Middle frontal gyrus (tissue), 1 donor: ENCODE data around the gene RBM3.
A peak's percentile ranks its signal among the peaks of the same experiment; 100 is the strongest.
"Not testable (repeated sequence)": the region's sequence is repeated elsewhere in the genome, so short reads cannot be mapped to it uniquely, and the experiment has no call there.

Experiments
- DNase-seq: peaks from one replicate; pipeline ENCODE4 v3.0.0-alpha.2; 2015; ENCODE audit warnings: low spot score; ENCODE audit errors: extremely low spot score

Gene RBM3

DNA sequence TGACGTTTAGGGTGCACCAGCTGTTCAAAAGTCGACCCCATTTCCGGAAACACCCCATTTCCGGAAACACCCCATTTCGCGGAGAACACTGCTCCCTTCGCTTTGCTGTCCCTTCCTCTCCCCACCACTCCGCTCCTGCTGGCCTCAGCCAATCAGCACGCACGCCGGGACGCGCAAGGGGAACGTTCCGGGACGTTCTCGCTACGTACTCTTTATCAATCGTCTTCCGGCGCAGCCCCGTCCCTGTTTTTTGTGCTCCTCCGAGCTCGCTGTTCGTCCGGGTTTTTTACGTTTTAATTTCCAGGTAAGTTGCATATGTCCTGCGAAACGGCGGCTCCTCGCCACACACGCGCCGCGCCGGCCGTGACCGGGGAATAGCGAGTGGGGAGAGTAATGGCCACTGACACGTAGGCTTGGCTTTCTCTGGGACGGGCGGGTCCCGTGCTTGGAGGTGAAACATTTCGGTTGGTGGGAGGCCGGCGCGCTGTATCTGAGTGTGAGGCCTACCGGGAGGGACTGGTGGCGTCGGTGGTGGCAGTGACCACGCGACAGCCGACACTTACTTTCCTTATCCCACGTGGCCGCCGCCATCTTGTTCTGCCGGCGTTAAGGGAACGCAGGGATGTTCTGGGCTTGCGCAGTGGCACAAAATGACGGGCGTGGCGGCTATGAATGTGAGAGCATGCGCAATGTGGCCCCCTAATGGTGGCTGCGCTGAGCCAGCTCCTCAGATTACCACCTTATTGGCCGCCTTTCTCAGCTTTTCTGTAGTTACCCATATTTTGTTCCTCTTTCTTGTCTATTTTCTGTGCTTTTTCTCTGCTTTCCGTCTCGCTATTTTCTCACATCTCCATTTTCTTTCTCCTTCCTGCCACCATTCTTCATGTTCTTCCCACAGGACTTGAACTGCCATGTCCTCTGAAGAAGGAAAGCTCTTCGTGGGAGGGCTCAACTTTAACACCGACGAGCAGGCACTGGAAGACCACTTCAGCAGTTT, at the start of gene RBM3:
Gene RBM3 (plus strand): TSS at position 215 of the 997 bp plus-strand sequence. CDS start 697 bp downstream, at position 912.
- DNase-seq: peak; percentile 65

DNA sequence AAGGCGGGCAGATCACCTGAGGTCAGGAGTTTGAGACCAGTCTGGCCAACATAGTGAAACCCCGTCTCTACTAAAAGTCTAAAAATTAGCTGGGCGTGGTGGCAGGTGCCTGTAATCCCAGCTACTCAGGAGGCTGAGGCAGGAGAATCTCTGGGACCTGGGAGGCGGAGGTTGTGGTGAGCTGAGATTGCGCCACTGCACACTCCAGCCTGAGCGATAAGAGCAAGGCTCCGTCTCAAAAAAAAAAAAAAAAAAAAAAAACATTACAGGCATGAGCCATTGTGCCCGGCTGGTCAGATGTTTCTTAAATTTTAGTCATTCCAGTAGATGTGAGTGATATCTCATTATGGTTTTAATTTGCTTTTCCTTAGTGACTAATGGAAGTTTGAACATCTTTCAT, 48.4 kb upstream of the RBM3 start:
- DNase-seq: not testable (repeated sequence)

DNA sequence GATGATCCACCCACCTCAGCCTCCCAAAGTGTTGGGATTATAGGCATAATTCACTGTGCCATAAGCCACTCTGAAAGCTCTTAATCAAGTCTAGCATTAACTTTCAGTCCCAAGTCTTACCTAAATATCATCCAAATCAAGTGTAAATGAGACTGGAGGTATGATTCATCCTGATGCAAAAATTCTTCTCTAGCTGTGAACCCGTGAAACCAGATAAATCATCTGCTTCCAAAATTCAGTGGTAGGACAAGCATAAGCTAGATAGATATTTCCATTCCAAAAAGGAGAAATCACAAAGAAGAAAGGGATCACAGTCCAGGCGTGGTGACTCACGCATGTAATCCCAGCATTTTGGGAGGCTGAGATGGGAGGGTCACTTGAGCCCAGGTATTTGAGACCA, 43.5 kb upstream of the RBM3 start:
- no peak for DNase-seq

DNA sequence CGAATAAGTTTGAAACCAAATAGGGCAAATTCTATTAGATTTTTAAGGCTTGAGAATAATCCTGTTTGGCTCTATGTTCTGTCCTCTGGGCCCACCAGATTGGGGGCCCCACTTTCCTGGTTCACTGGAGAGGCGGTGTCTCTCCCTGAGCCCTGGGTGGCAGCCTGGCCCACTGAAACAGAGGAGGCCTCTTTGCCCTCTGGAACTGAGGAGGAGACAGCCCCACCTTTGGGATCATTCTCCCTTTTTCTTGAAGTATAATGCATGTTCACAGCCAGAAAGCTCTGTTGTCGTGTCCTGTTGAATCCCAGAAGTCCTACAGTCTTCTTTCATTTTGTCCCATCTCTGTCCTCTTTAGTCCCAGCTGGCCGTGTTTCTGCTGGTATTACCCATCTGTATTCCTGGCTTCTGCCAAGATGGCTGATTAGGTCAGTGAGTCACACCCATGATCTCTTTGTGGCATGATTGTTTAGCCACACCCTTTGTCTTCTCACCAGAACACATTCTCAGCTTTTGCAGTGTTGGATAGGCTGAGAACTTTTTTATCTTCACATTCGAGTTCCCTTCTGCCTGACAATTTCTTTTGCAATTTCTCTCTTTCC, 42.8 kb upstream of the RBM3 start:
- no peak for DNase-seq

DNA sequence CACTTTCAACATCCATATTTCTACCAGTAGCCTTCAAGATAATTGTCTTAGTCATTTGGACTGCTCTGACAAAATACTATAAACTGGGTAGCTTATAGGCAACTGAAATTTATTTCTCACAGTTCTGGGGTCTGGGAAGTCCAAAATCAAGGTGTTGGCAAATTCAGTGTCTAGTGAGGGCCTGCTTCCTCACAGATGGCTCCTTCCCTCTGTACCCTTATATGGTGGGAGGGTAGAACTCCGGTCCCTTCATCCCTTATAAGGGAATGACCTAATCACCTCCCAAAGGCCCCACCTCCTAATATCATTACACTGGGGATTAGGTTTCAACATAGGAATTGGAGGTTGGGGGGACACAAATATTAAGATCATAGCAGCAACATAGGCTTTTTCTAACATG, 42.1 kb upstream of the RBM3 start:
- DNase-seq: no peak

DNA sequence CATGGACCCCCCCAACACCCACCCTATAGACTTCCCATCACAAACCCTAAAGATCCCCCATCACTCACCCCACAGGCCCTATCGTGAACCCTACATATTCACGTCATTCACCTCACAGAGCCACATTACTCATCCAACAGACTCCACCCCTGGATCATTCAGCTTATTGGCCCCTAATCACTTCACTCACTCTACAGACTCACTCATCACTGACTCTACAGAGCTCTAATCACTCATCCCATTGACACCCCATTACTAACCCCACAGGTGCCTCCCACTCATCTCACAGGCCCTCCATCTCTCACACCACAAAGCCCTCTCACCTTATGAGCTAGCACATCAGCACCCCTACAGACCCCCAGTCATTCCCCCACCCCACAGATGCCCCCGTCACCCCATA, 41.1 kb upstream of the RBM3 start:
- DNase-seq: no peak

DNA sequence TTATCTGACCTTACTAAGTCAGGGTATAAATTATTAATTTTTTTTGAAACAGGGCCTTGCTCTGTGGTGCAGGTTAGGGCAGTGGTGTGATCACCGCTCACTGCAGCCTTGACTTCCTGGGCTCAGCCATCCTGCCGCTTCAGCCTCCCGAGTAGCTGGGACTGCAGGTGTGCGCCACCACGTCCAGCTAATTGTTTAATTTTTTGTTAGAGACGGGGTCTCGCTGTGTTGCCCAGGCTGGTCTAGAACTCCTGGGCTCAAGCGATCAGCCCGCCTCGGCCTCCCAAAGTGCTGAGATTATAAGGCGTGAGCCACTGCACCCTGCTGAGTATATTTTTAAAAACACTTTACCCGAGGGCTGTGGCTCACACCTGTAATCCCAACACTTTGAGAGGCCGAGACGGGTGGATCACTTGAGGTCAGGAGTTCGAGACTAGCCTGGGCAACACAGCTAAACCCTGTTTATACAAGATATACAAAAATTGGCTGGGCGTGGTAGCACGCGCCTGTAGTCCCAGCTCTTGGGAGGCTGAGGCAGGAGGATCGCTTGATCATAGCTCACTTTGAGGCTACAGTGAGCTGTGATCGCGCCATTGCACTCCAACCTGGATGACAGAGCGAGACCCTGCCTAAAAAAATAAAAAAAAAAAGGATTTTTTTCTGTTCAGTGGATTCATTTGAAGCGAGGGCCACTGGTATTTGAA, 35.5 kb upstream of the RBM3 start:
- no peak for DNase-seq

DNA sequence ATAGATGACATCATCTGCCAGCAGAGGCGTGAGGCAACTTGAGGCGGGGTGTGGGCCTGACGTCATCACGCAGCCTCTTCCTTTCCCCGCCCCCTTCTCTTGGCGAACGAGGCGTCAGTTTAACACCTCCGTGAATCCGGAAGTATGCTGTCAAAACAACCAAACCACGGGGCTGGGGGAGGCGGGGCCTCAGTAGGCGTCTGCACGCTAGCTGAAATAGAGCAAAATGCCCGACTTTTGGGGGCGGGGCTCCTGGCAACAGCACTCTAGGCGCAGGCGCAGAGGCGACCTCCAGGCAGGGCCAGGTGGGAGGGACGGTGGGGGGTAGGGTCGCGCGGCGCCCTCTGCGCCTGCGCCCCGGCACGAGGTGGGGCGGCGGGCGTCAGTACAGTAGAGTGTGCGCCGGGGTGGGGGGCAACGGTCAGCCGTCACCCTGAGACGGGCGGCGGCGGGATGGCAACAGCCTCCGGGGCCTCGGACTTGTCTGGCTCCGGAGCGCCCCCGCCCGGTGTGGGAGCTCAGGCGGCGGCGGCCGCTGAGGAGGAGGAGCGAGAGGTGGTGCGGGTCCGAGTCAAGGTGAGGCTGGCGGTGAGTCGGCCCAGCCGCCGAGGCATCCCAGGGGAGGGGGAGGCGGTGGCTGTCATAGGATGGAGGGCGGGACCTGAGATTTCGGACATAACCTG, 34.8 kb upstream of the RBM3 start, which contains the start of gene TBC1D25:
Gene TBC1D25 (plus strand): TSS at position 370 of the 683 bp plus-strand sequence. CDS start 84 bp downstream, at position 454.
- DNase-seq: peak; percentile 73

DNA sequence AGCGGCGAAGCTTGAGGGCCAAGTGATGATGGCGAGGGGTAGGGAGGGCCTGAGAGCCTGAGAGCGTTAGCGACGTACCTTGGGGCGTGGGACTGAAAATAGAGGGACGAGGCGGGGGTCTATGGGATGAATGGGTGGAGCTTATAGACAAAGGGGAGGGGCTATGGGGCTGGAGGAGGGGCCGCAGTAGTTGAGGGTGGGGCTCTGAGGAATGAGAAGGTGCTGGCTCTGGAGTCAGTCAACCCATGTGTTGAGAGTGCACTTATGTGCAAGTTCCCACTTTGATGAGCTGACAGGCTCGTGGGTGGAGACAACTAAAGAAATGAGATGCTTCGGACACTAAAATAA, 34.3 kb upstream of the RBM3 start:
- no peak for DNase-seq

DNA sequence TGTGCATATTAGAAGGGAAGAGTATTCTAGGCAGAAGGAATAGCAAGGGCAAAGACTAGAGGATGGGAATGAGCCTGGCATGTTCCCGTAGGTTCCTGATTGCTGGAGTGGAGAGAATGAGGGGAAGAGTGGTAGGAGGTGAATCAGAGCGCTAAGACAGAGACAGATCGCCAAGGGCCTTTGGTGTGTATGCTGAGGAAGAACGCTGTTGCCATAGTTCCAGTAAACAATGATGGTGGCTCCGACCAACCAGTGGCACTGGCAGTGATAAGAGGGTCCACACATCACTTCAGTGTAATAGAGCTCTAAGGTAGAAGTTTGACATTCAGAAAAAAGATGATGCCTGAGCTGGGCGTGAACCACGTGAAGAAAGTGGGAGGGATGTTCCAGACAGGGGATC, 33.8 kb upstream of the RBM3 start:
- DNase-seq: no peak

DNA sequence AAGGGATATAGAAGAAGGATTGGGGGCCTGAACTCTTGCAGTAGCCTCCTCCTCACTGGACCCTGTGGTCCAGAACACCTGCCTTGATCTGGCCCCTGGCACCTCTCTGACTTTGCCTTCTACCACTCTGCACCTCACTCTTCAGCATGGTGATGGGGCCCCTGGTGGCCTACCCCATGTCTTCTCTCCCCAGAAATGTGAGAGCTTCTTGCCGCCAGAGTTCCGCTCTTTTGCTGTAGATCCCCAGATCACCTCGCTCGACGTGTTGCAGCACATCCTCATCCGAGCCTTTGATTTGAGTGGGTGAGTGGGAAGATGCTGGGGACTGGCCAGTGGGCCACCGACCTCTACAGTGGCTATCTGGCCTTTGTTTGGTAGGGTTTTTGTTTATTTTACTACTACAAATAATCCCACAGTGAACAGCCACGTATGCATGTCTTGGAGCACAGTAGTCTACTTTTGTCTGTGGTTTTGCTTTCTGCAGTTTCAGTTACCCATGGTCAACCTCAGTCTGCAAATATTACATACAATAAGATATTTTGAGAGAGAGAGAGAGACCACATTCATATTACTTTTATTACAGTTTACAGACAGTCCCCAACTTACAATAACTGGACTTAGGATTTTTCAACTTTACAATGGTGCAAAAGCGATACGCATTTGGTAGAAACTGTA, 33.0 kb upstream of the RBM3 start:
- no peak for DNase-seq

DNA sequence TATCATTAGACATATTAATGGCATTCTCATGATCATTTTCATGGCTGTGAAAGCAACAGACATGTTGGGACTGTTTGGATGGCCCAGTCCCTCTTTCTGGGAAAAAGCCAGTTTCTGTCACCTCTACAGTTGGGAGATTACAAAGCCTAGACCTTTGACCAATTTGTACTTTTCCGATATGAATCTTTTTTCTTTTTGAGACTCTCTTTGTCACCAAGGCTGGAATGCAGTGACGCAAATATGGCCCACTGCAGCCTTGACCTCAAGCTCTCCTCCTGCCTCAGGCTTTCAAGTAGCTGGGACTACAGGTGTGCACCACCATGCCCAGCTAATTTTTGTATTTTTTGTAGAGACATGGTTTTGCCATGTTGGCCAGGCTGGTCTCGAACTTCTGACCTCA, 25.4 kb upstream of the RBM3 start:
- no peak for DNase-seq

DNA sequence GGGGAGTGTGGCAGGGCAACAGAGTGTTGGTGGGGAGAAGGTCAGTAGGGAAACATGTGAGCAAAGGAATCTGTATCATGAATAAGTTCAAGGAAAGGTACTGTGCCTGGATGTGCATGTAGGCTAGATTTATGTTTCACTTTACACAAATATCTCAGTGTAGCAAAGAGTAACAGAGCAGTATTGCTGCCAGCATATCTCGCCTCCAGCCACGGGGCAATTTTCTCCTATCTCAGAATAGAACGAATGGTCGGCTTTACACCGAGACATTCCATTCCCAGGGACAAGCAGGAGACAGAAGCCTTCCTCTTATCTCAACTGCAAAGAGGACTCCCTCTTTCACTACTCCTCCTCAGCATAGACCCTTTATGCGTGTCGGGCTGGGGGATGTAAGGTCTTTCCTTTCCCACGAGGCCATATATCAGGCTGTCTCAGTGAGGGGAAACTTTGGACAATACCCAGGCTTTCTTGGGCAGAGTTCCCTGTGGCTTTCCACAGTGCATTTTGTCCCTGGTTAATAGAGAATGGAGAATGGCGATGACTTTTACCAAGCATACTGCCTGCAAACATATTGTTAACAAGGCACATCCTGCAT, 18.5 kb upstream of the RBM3 start:
- DNase-seq: not testable (repeated sequence)

DNA sequence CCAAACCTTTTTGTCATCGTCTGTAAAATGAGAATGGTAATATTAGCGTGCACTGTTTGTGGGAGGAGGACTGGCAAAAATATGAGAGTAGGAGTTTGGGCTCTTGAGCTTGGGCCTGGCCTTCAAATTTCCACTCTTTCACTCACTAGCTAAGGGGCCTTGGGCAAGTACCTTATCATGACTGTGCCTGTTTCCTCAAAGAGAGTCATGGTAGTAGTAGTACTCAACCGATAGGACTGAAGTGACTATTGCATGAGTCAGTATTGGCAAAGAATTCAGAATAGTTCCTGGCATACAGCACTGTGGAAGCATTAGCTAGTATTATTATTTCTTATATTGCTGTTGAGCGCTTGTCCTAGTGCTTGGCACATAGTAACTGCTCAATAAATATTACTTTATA, 16.0 kb upstream of the RBM3 start:
- DNase-seq: no peak

DNA sequence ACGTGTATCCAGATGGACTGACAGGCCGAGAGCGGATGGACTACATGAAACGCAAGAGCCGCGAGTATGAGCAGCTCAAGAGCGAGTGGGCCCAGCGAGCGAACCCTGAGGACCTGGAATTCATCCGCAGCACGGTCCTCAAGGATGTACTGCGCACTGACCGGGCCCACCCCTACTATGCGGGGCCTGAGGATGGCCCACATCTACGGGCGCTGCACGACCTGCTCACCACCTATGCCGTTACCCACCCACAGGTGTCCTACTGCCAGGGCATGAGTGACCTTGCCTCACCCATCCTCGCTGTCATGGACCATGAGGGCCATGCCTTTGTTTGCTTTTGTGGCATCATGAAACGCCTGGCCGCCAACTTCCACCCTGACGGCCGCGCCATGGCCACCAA, 14.6 kb upstream of the RBM3 start:
- DNase-seq: no peak

DNA sequence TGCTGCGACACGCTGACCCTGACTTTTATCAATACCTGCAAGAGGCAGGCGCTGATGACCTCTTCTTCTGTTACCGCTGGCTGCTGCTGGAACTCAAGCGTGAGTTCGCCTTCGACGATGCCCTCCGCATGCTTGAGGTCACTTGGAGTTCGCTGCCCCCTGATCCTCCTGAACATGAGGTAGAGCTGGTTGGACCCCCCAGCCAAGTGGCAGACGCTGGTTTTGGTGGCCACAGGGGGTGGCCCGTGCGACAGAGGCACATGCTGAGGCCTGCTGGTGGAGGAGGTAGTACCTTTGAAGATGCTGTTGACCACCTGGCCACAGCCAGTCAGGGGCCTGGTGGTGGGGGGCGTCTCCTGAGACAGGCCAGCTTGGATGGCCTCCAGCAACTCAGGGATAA, 14.2 kb upstream of the RBM3 start:
- no peak for DNase-seq

DNA sequence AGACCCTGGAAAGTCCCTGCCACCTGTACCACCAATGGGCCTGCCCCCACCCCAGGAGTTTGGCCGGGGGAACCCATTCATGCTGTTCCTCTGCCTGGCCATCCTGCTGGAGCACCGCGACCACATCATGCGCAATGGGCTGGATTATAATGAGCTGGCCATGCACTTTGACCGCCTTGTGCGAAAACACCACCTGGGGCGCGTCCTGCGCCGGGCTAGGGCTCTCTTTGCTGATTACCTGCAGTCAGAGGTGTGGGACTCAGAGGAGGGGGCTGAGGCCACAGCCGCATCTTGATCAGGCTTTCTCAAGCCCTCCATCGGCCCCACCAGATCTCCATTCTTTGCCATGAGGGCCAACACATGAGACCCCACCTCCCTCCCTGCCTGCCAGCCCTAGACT, 13.6 kb upstream of the RBM3 start:
- no peak for DNase-seq

DNA sequence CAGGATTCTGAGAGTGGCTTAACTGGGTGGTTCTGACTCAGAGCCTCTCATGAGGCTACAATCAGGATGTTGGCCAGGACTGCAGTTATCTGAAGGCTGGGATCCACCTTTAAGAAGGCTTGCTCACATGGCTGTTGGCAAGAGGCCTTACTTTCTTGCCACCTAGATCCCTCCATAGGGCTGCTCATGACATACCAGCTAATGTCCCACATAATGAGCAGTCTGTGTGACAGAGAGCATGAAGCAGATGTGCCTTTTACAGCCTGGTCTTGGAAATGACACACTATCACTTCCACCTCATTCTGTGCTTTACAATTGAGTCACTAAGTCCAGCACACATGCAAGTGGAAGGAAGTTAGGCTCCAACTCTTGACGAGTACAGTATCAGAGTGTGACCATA, 4.3 kb upstream of the RBM3 start:
- DNase-seq: no peak

DNA sequence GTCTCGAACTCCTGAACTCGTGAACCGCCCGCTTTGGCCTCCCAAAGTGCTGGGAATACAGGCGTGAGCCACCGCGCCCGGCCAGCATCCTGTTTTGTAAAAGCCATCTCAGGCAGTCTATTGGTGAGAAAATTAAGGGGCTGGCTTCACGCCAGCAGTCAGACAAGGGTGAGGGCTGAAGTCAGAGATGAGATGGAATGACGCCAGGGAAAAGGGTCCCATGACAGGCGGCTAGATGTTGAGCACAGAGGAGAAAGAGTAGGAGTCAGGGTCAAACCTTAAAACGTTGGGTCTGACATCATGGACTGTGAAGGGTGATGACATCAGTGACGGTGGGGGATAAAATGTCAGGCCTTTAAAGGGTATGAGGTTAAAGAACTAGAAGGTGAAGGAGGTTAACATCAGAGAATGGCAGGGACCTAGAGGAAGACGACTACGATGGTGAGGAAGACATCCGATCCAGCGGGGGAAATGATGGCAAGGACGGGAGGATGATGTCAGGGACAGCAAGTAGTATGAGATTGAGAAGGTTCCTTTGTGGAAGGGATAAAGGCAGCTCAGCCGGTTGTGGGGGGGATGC, 504 bp upstream of the RBM3 start:
- DNase-seq: no peak

DNA sequence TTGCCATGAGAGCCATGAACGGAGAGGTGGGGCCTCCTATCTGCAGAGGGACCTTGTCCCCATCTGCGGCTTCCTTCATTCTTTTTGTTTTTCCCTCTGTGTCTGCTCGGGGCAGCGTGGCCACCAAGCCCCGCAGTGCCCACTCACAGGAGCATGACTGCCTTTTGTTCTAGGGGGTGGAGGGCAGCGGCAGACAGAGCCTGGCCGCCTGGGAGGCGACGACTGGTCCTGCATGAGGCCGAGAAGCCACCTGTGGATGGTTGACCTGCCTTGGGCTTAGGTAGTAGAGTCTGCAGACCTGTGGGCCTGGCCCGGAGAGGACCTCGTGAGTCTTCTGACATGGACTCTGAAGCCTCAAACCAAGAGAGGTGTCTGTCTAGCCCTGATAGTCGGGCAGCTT, 1.4 kb downstream of the RBM3 start:
- no peak for DNase-seq
